ENCODE results near the gene CYP4F12. TPM values are rescaled to one million over a fixed set of nuclear protein-coding genes. Genes with fewer than 3 reads are reported as not detected.

The CYP4F12 gene, protein sequence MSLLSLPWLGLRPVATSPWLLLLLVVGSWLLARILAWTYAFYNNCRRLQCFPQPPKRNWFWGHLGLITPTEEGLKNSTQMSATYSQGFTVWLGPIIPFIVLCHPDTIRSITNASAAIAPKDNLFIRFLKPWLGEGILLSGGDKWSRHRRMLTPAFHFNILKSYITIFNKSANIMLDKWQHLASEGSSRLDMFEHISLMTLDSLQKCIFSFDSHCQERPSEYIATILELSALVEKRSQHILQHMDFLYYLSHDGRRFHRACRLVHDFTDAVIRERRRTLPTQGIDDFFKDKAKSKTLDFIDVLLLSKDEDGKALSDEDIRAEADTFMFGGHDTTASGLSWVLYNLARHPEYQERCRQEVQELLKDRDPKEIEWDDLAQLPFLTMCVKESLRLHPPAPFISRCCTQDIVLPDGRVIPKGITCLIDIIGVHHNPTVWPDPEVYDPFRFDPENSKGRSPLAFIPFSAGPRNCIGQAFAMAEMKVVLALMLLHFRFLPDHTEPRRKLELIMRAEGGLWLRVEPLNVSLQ
- 1.7 to 2.1 TPM (median 2.0 TPM) in 5 replicates for total RNA-seq (2022; extraction: Qiagen RNA extraction)

DNA sequence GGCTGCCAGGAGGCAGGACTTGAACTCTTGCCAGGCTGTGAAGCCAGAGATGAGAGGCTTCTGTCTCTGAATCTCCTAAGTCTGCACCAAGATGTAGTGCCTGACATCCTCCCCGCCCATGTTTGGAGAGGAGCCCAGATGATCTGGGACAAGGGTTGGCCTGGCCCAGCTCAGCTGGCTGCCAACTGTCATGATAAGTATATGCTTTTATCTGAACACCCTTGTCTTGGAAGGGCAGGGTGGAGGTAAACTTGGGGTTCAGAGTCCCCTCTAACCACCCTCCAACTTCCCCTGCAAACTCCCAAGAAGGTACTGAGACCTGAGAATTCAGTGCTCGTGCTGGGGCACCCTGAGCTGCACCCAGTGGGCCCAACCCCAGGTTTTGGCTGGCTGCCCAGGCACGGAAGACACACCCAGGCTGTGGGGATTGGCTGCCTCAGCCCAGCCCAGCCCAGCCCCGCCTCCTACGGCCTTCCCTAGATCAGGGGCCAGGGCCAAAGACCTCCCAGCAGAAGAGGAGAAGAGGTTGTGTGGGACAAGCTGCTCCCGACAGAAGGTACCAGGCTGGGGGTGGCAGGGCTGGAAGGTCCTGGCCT, at the start of gene CYP4F12:
CYP4F12 (plus strand) TSS at position 508 of the 596 bp plus-strand sequence. CDS start 443 bp downstream, outside the sequence.

DNA sequence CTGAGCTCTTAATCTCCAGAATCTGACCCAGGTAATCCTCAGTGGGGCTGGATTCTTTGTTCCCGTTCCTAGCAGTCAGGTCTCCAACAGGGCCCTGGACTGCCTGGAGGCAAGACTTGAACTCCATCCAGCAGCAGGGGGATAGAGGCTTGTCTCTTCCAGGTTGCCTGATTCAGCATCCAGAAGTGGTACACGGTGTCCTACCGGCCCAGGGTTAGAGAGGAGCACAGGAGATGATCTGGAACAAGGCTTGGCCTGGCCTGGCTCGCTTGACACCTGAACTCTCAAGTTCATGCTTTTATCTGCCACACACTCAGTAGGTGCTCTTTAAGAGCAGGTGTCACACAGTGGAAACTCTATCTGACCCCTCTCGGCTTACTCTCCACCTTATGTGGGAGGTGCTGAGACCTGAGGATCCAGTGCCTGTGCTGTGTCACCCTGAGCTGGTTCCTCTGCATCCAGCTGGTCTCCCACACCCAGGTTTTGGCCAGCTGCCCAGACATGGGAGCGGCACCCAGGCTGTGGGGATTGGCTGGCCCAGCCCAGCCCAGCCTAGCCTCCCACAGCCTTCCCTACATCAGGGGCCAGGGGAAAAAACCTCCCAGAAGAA, 32.5 kb upstream of the CYP4F12 start, which contains the start of gene CYP4F3:
CYP4F3 (plus strand) TSS at position 604 of the 610 bp plus-strand sequence. CDS start 519 bp downstream, outside the sequence.

DNA sequence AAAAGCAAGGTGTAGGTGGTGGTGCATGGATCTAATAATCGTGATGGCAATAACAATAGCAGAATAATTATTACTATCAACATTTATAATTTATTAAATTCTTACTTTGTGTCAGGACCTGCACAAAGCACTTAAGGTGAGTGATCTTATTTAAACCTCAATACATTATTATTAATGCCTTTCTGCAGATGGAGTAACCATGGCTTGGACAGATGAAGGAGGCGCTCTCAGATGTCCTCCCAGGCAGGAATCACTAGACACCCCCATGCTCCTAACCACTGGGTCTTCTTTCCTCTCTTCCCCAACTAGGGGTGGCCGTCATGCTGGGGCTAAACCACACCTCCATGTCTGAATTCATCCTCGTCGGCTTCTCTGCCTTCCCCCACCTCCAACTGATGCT, 54.8 kb downstream of the CYP4F12 start, which contains the start of gene OR10H2:
OR10H2 (plus strand) TSS at position 301 of the 400 bp plus-strand sequence; CDS start at position 321, 20 bp downstream.

DNA sequence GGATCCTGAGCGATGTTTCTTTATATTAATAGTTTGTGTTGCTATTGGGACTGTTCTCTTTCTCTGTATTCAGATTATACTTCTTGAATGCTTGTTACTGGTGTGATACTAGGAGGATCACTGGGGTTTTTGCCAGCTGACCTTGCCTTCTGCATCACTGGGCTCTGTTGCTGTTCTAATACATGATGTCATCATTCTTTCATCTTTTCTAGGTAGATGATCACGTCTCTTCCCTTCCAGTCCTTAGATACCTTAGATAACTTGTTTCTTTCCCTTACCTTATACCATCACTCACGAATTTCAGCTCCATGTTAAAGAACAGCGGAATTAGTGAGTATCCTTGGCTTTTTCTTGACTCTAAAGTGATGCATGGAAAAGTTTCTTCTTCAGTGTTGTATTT, 64.8 kb downstream of the CYP4F12 start, which contains the start of gene OR10H3:
OR10H3 (plus strand) TSS at position 264 of the 400 bp plus-strand sequence. CDS start 3,408 bp downstream, outside the sequence.

Other genes with a start within 250 kb of the CYP4F12 start
- 14.3 to 23.6 TPM (median 23.2 TPM) in 5 replicates for gene WIZ, start 223.1 kb upstream of the CYP4F12 start, total RNA-seq (2022; extraction: Qiagen RNA extraction)
- gene RASAL3, start 208.5 kb upstream of the CYP4F12 start, total RNA-seq (2022; extraction: Qiagen RNA extraction) = not detected in 5 replicates
- 0.06 TPM in 1 of 5 replicates, not detected in the others for gene PGLYRP2, start 193.6 kb upstream of the CYP4F12 start, total RNA-seq (2022; extraction: Qiagen RNA extraction)
- 0.08 to 0.31 TPM (median 0.18 TPM) in 5 replicates for gene CYP4F22, start 164.6 kb upstream of the CYP4F12 start, total RNA-seq (2022; extraction: Qiagen RNA extraction)
- gene CYP4F8, start 57.9 kb upstream of the CYP4F12 start, total RNA-seq (2022; extraction: Qiagen RNA extraction) = not detected in 5 replicates
- gene CYP4F3, start 32.2 kb upstream of the CYP4F12 start, total RNA-seq (2022; extraction: Qiagen RNA extraction) = 2.3 to 4.0 TPM (median 3.3 TPM) in 5 replicates
- not detected in 5 replicates for gene OR10H2, start 54.9 kb downstream of the CYP4F12 start, total RNA-seq (2022; extraction: Qiagen RNA extraction)
- not detected in 5 replicates for gene OR10H3, start 64.9 kb downstream of the CYP4F12 start, total RNA-seq (2022; extraction: Qiagen RNA extraction)
- not detected in 5 replicates for gene OR10H5, start 114.6 kb downstream of the CYP4F12 start, total RNA-seq (2022; extraction: Qiagen RNA extraction)
- not detected in 5 replicates for gene OR10H1, start 142.6 kb downstream of the CYP4F12 start, total RNA-seq (2022; extraction: Qiagen RNA extraction)
- 0.07 to 0.19 TPM (median 0.15 TPM) in 3 of 5 replicates, not detected in the others for gene CYP4F2, start 225.0 kb downstream of the CYP4F12 start, total RNA-seq (2022; extraction: Qiagen RNA extraction)